GM19043 (cell line): ENCODE data around the gene ABR.
"Not testable (repeated sequence)": the region's sequence is repeated elsewhere in the genome, so short reads cannot be mapped to it uniquely, and the experiment has no call there.

Source experiments
- ATAC-seq: cut with Tn5 transposase; IDR thresholded peaks from one replicate; pipeline ENCODE4 v1.9.1; 2021; ENCODE audit warnings: low read depth; ENCODE audit not compliant: unreplicated experiment

The ABR gene

GRCh38 chr17:1150863-1151600 is 28.7 kb downstream of the ABR start:
- ATAC-seq, result no peak

- ATAC-seq, result no peak
These were observed 29.9 kb downstream of the ABR start for GRCh38 chr17:1149869-1150268.

GRCh38 chr17:1147664-1148063 is 32.1 kb downstream of the ABR start:
- ATAC-seq, result no peak

- ATAC-seq, result no peak
These were observed 33.1 kb downstream of the ABR start for GRCh38 chr17:1146561-1147265.

- ATAC-seq, result no peak
These were observed 34.3 kb downstream of the ABR start for GRCh38 chr17:1145311-1145986.

GRCh38 chr17:1144162-1144561 is 35.6 kb downstream of the ABR start:
- no peak for ATAC-seq

GRCh38 chr17:1143573-1143972 is 36.2 kb downstream of the ABR start:
- ATAC-seq, result no peak

- no peak for ATAC-seq
These were observed 37.2 kb downstream of the ABR start for GRCh38 chr17:1142561-1142971.

GRCh38 chr17:1137465-1137894 is 42.3 kb downstream of the ABR start:
- ATAC-seq, result no peak

GRCh38 chr17:1136748-1137147 is 43.0 kb downstream of the ABR start:
- ATAC-seq, result no peak

GRCh38 chr17:1134634-1135324 is 45.0 kb downstream of the ABR start:
- no peak for ATAC-seq

GRCh38 chr17:1130191-1130590 is 49.6 kb downstream of the ABR start:
- no peak for ATAC-seq

- ATAC-seq, result not testable (repeated sequence)
These were observed 51.3 kb downstream of the ABR start for GRCh38 chr17:1128463-1128862.

- no peak for ATAC-seq
These were observed 52.8 kb downstream of the ABR start for GRCh38 chr17:1126801-1127550.

- ATAC-seq, result no peak
These were observed 53.5 kb downstream of the ABR start for GRCh38 chr17:1126250-1126797.

- no peak for ATAC-seq
These were observed 54.0 kb downstream of the ABR start for GRCh38 chr17:1125788-1126145.

- ATAC-seq, result no peak
These were observed 54.6 kb downstream of the ABR start for GRCh38 chr17:1124896-1125787.

GRCh38 chr17:1123921-1124715 is 55.7 kb downstream of the ABR start:
- no peak for ATAC-seq
